Type B pancreatic cell (in vitro differentiated cells): ENCODE measurements around the gene TRIM42. TPM values are rescaled to one million over a fixed set of nuclear protein-coding genes. Genes with fewer than 3 reads are reported as not detected.

ENCODE experiments used
- DNase-seq: peaks from one replicate; pipeline ENCODE4 v3.0.0; 2021; ENCODE audit warnings: mixed read lengths; ENCODE audit not compliant: unreplicated experiment; ENCODE audit errors: extremely low spot score
- H3K27ac Mint-ChIP-seq: 2 replicates; pipeline ENCODE4 v1.8.0; 2021; ENCODE audit warnings: mild to moderate bottlenecking, mixed read lengths
- H3K27me3 Mint-ChIP-seq: 2 replicates; pipeline ENCODE4 v1.8.0; 2021; ENCODE audit warnings: mixed read lengths
- H3K36me3 Mint-ChIP-seq: 2 replicates; pipeline ENCODE4 v1.8.0; 2021; ENCODE audit warnings: mixed read lengths
- H3K4me1 Mint-ChIP-seq: one replicate; pipeline ENCODE4 v1.8.0; 2021; ENCODE audit warnings: mixed read lengths; ENCODE audit not compliant: unreplicated experiment
- H3K4me3 Mint-ChIP-seq: 2 replicates; pipeline ENCODE4 v1.8.0; 2021; ENCODE audit warnings: mild to moderate bottlenecking, mixed read lengths
- H3K9me3 Mint-ChIP-seq: 2 replicates; pipeline ENCODE4 v1.8.0; 2021; ENCODE audit warnings: mixed read lengths
- CTCF ChIP-seq: fragments of 200-600 bp; sonication (generic); conservative IDR thresholded peaks from 2 replicates; pipeline ENCODE4 v1.5.0; 2021; ENCODE audit warnings: antibody characterized with exemption, mild to moderate bottlenecking
- total RNA-seq: library from RNA; stranded (reverse); gene quantifications from 2 replicates; pipeline ENCODE4 v1.2.1, GENCODE V29; 2021; ENCODE audit warnings: low replicate concordance

TRIM42 gene
- total RNA-seq, 1 donor from 2014 or later: not detected

DNA sequence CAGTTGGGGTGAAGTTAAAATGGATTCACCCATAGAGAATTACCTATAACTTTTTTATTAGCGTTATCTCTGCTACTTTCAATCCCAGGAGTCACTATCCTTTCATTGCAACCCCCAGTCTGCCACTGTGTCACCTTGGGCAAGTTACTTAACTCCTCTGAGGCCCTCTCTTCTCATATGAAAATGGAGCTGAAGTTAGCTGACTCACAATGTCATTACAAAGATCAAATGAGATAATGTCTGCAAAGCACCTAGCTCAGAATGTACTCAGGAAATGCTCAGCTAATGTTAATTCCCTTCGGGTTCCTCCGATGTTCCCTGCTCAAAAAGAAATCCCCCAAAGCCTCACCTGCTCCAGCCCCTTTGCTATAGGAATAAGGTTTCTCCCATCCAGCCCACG, 50.0 kb downstream of the TRIM42 start:
- DNase-seq: no peak
- H3K36me3 Mint-ChIP-seq: no peaks in the 10 kb centered on the region
- H3K27me3 Mint-ChIP-seq: peaks cover 5% of the 10 kb centered on the region
- H3K27ac Mint-ChIP-seq: peak overlapping the region; percentile 13
- H3K4me3 Mint-ChIP-seq: no peak overlapping the region
- no peak for TF ChIP-seq CTCF
- no peaks in the 10 kb centered on the region for H3K4me1 Mint-ChIP-seq
- H3K9me3 Mint-ChIP-seq: no peaks in the 10 kb centered on the region

GRCh38 chr3:140731440-140732119, 53.7 kb downstream of the TRIM42 start:
- no peak for TF ChIP-seq CTCF

GRCh38 chr3:140733623-140734022, 55.8 kb downstream of the TRIM42 start:
- TF ChIP-seq CTCF: no peak
- H3K36me3 Mint-ChIP-seq: no peaks in the 10 kb centered on the region
- H3K4me1 Mint-ChIP-seq: no peaks in the 10 kb centered on the region
- DNase-seq: no peak
- H3K9me3 Mint-ChIP-seq: peaks cover 4% of the 10 kb centered on the region
- H3K27me3 Mint-ChIP-seq: peaks cover 19% of the 10 kb centered on the region
- no peak overlapping the region for H3K27ac Mint-ChIP-seq
- no peak overlapping the region for H3K4me3 Mint-ChIP-seq

More at GRCh38 chr3:140731440-140732119, 53.7 kb downstream of the TRIM42 start:
- no peak overlapping the region for H3K4me3 Mint-ChIP-seq
- peaks cover 13% of the 10 kb centered on the region for H3K27me3 Mint-ChIP-seq
- no peak for DNase-seq
- no peak overlapping the region for H3K27ac Mint-ChIP-seq
- H3K36me3 Mint-ChIP-seq: no peaks in the 10 kb centered on the region
- H3K9me3 Mint-ChIP-seq: peaks cover 4% of the 10 kb centered on the region
- H3K4me1 Mint-ChIP-seq: no peaks in the 10 kb centered on the region

DNA sequence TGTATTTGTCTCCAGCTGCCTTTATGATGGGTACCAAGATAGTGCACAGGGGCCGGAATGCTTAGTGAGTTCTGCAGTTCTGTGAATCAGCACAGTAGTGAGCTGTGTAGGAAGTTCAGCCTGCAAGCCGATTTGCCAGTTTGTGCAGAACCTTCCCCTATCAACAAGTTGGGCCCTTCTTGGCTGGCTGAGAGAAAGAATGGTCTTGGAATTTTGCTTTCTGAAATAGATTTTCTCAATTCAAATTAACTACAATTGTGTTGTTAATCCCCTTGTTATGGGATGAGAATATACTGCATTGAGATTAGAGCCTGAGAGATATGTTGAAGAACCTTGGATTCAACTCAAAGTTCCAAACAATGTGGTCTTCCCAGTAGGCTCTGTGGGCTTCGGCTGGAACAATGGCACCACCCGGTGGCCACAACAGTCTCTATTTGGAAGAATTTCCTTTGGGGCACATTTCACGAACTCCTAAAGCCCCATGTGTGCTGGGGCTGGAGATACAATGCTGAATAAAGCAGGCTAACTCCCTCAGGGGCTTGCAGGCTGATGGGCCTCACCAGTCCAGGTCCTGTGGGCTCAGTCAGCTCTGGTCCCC, 59.1 kb downstream of the TRIM42 start:
- TF ChIP-seq CTCF: peak; percentile 73
- no peaks in the 10 kb centered on the region for H3K4me1 Mint-ChIP-seq
- H3K27ac Mint-ChIP-seq: no peak overlapping the region
- no peak for DNase-seq
- H3K36me3 Mint-ChIP-seq: no peaks in the 10 kb centered on the region
- peaks cover 4% of the 10 kb centered on the region for H3K9me3 Mint-ChIP-seq
- H3K4me3 Mint-ChIP-seq: no peak overlapping the region
- H3K27me3 Mint-ChIP-seq: peaks cover 26% of the 10 kb centered on the region

- DNase-seq: no peak
- Mint-ChIP-seq H3K27me3 (peaks cover 30% of the 10 kb centered on the region), H3K4me1 (no peaks in the 10 kb centered on the region), H3K4me3 (no peak overlapping the region), H3K36me3 (no peaks in the 10 kb centered on the region), H3K27ac (no peak overlapping the region), H3K9me3 (no peaks in the 10 kb centered on the region)
- no peak for TF ChIP-seq CTCF
Observed at GRCh38 chr3:140742116-140742515, 64.3 kb downstream of the TRIM42 start.
